Body of pancreas (tissue), 4 donors: ENCODE data around the gene C20orf96. TPM values are rescaled to one million over a fixed set of nuclear protein-coding genes. Genes with fewer than 3 reads are reported as not detected.
A peak's percentile ranks its signal among the peaks of the same experiment; 100 is the strongest.

Experiments used
- ATAC-seq: fragments of 150-250 bp; one replicate; pipeline ENCODE4 v1.9.1; 2016
- DNase-seq, 4 donors: peaks; one replicate each; pipeline ENCODE4 v3.0.0-alpha.2; 2019
- H3K27ac ChIP-seq, 4 donors: fragments of 200-600 bp; sonication (generic); 1 replicate in 3 of 4; 2 replicates in 1 of 4; pipeline versions ENCODE4 v1.5.1 to v1.6.1; 2016 to 2019; ENCODE audit warnings: mild to moderate bottlenecking in 1 of 4, mixed read lengths in 1 of 4, moderate library complexity in 1 of 4
- H3K27me3 ChIP-seq, 2 donors: fragments of 200-600 bp; sonication (generic); one replicate each; pipeline ENCODE4 v1.6.0; 2016; ENCODE audit warnings: mild to moderate bottlenecking in 1 of 2
- H3K36me3 ChIP-seq, 2 donors: fragments of 200-600 bp; sonication (generic); replicated peaks in 1 of 2; 2 replicates each; pipeline ENCODE4 v1.5.1; 2016; ENCODE audit warnings: low read depth in 2 of 2; ENCODE audit not compliant: insufficient read depth in 1 of 2
- H3K4me1 ChIP-seq: fragments of 200-600 bp; sonication (generic); one replicate; pipeline ENCODE4 v1.6.0; 2016
- H3K4me3 ChIP-seq, 2 donors: fragments of 200-600 bp; sonication (generic); 1 replicate in 1 of 2; 2 replicates in 1 of 2; pipeline ENCODE4 v1.5.1; 2016 to 2019
- H3K9me3 ChIP-seq, 3 donors: fragments of 200-600 bp; sonication (generic); 1 replicate in 2 of 3; 2 replicates in 1 of 3; pipeline ENCODE4 v1.5.1; 2016
- CTCF ChIP-seq, 7 experiments: fragments of 450-650 bp in 4 of 7; fragments of 200-600 bp in 3 of 7; sonication (generic) in 3 of 7; IDR thresholded peaks; one replicate each; pipeline ENCODE4 v1.5.1; 2016 to 2019; ENCODE audit warnings: antibody characterized with exemption in 7 of 7
- POLR2A ChIP-seq, 3 donors: fragments of 450-650 bp; IDR thresholded peaks; one replicate each; pipeline ENCODE4 v1.6.1; 2016; ENCODE audit warnings: antibody characterized with exemption in 3 of 3, mild to moderate bottlenecking in 2 of 3
- WGBS, 2 donors: methylation state at CpG; one replicate each; pipeline ENCODE4 v1.1.5; 2017; 5-methylcytosine and 5-hydroxymethylcytosine counted together
- intact Hi-C: fragments of 100-400 bp; cut with DNase I; formaldehyde crosslinking; loops from one replicate; pipeline ENCODE4 v1.15.1; 2023
- total RNA-seq, 2 donors: library from RNA; depleted of rRNA; stranded (reverse); fragments of >200 nt; gene quantifications; one replicate each; pipeline ENCODE4 v1.1.0, GENCODE V29; 2016

Gene C20orf96
- total RNA-seq, 2 donors from 2014 or later, result 0.33 to 1.8 TPM

GRCh38 chr20:251354-251753 lies 39.2 kb downstream of the C20orf96 start:
- WGBS, 2 donors, result 63 to 66% methylated on average over 2 of the region's 2 CpGs
- intact Hi-C loops, result no loop called here
- TF ChIP-seq CTCF (IDR thresholded peaks at IDR 0.05), result no peak
- TF ChIP-seq POLR2A (IDR thresholded peaks at IDR 0.05), result no peak
- no peaks in the 10 kb centered on the region for H3K27me3 ChIP-seq
- no peaks in the 10 kb centered on the region for H3K36me3 ChIP-seq
- no peaks in the 10 kb centered on the region for H3K9me3 ChIP-seq
- no peak overlapping the region for H3K27ac ChIP-seq
- DNase-seq, result no peak
- no peak for ATAC-seq
- H3K4me1 ChIP-seq, result no peaks in the 10 kb centered on the region
- no peak overlapping the region for H3K4me3 ChIP-seq

DNA sequence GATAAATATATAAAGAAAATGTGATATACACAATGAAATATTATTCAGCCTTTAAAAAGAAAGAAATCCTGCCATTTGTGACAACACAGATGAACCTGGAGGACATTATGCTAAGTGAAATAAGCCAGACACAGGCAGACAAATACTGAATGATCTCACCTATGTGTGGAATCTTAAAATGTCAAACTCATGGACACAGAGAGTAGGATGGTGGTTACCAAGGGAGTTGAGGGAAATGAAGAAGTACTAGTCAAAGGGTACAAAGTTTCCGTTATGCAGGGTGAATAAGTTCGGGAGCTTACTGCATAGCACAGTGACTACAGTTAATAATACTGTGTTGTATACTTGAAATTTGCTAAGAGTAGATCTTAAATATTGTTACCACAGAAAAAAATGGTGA lies 47.6 kb downstream of the C20orf96 start:
- TF ChIP-seq POLR2A (IDR thresholded peaks at IDR 0.05) (no peak), CTCF (IDR thresholded peaks at IDR 0.05) (no peak)
- no peak overlapping the region for H3K4me3 ChIP-seq
- H3K4me1 ChIP-seq, result no peaks in the 10 kb centered on the region
- ATAC-seq, result no peak
- H3K27ac ChIP-seq, result no peak overlapping the region
- intact Hi-C loops, result no loop called here
- no peaks in the 10 kb centered on the region for H3K9me3 ChIP-seq
- H3K36me3 ChIP-seq, result no peaks in the 10 kb centered on the region
- peaks cover 0 to 3% of the 10 kb centered on the region in 2 donors for H3K27me3 ChIP-seq
- 65 to 78% methylated on average over 2 of the region's 2 CpGs for WGBS, 2 donors
- DNase-seq, result no peak

- Histone ChIP-seq H3K27ac (no peak overlapping the region), H3K36me3 (no peaks in the 10 kb centered on the region), H3K27me3 (peaks cover 0 to 3% of the 10 kb centered on the region in 2 donors), H3K4me1 (no peaks in the 10 kb centered on the region), H3K4me3 (no peak overlapping the region), H3K9me3 (no peaks in the 10 kb centered on the region)
- ATAC-seq, result no peak
- TF ChIP-seq POLR2A (IDR thresholded peaks at IDR 0.05), result no peak
- TF ChIP-seq CTCF (IDR thresholded peaks at IDR 0.05), result no peak
- WGBS, 2 donors, result 62 to 67% methylated on average over 3 of the region's 3 CpGs
- intact Hi-C loops, result no loop called here
- no peak for DNase-seq
These were observed 52.6 kb downstream of the C20orf96 start for GRCh38 chr20:237929-238328.

DNA sequence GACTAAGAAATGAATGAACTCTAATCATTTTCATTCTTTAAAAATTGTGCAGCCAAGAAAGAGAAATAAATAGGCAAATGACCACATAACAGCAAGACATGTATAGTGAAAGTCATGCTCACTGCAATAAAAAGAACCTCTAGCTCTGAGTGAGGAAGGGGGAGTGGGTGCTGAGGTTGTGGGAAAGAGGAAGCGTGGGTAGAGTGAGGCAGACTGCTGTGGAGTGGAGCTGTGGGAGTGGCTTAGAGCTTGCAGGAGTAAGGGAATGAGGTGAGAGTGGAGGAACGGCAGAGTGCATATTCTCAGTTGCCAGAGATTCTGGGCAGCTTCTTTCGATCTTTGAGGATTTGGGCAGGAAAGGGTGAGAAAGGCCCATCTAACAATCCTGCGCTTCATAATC lies 53.1 kb downstream of the C20orf96 start:
- H3K27me3 ChIP-seq, result peaks cover 0 to under 1% of the 10 kb centered on the region in 2 donors
- no peaks in the 10 kb centered on the region for H3K9me3 ChIP-seq
- DNase-seq, result peak in 1 of 4 donors; percentile 36
- no peak overlapping the region for H3K4me3 ChIP-seq
- no peaks in the 10 kb centered on the region for H3K4me1 ChIP-seq
- TF ChIP-seq POLR2A (IDR thresholded peaks at IDR 0.05), result no peak
- no peak for TF ChIP-seq CTCF (IDR thresholded peaks at IDR 0.05)
- no peak for ATAC-seq
- H3K27ac ChIP-seq, result no peak overlapping the region
- intact Hi-C loops, result no loop called here
- WGBS, 2 donors, result 55 to 68% methylated on average over 4 of the region's 4 CpGs
- H3K36me3 ChIP-seq, result no peaks in the 10 kb centered on the region

- Histone ChIP-seq H3K27ac (no peak overlapping the region), H3K9me3 (no peaks in the 10 kb centered on the region), H3K36me3 (no peaks in the 10 kb centered on the region), H3K27me3 (no peaks in the 10 kb centered on the region), H3K4me1 (no peaks in the 10 kb centered on the region), H3K4me3 (no peak overlapping the region)
- no peak for ATAC-seq
- TF ChIP-seq CTCF (IDR thresholded peaks at IDR 0.05) (peak in 2 of 7 experiments; percentile 10 to 13), POLR2A (IDR thresholded peaks at IDR 0.05) (no peak)
- WGBS, 2 donors, result 43 to 56% methylated on average over 1 of the region's 1 CpG
- DNase-seq, result peak in 2 of 4 donors; percentile 14 to 24
- intact Hi-C loops, result no loop called here
These were observed 54.7 kb downstream of the C20orf96 start for GRCh38 chr20:235891-236290.
